ENCODE data around the gene RASGRP2.

DNA sequence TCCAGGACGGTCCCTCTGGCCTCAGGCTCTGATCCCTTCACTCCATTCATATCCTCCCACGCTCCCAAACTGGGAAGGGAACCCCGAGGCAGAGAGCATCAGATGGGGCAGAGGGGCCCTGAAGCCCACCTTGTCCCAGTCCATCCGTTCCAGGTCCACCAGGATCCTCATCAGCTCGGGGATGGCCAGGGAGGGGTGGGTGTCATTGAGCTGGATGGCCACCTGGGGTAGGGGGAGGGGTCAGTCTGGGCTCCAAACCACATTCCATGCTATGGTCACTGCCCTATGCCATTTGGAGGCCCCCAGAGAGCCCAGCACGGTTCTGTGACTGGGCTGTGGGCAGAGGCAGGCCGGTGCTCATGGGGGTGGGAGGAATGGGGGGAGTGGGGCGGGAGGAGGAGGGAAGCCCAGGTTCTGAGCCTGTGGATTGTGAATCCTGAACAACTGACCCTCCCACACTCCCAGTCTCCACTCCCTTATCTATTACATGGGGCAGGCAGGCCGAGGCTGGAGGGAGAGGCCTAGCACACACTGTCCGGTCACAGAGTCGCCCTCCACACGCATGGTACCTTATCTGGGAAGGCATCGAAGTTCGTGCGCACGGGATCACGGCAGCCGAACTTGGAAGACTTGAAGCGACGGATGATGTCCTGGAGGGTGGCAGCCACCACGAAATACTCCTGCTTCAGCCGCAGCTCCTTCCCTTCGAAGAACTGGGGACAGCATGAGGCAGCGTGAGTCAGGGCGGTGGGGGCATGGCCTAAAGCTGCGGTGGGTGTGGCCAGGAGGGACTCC is 10.4 kb upstream of the RASGRP2 start:
- TF ChIP-seq, protein P1, sequence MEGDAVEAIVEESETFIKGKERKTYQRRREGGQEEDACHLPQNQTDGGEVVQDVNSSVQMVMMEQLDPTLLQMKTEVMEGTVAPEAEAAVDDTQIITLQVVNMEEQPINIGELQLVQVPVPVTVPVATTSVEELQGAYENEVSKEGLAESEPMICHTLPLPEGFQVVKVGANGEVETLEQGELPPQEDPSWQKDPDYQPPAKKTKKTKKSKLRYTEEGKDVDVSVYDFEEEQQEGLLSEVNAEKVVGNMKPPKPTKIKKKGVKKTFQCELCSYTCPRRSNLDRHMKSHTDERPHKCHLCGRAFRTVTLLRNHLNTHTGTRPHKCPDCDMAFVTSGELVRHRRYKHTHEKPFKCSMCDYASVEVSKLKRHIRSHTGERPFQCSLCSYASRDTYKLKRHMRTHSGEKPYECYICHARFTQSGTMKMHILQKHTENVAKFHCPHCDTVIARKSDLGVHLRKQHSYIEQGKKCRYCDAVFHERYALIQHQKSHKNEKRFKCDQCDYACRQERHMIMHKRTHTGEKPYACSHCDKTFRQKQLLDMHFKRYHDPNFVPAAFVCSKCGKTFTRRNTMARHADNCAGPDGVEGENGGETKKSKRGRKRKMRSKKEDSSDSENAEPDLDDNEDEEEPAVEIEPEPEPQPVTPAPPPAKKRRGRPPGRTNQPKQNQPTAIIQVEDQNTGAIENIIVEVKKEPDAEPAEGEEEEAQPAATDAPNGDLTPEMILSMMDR (optimal IDR thresholded peaks at IDR 0.05 in 1 of 3, IDR thresholded peaks at IDR 0.05 in 1 of 3, conservative IDR thresholded peaks at IDR 0.05 in 1 of 3; ENCODE audit: extremely low read depth in 1 of 3, insufficient read depth in 2 of 3, low read length in 3 of 3), result no peak
- TF ChIP-seq EZH2 (IDR thresholded peaks at IDR 0.05; ENCODE audit: low read length), result no peak

Measured in keratinocyte (primary cell).